ENCODE data around the gene CEMIP.

Gene CEMIP

GRCh38 chr15:80778964-80779657, at the start of gene CEMIP:
TSS of gene CEMIP (plus strand) at chr15:80779370. CDS start at chr15:80873880, 94,510 bp downstream.
- no peak for DNase-seq (ENCODE audit: extremely low read depth, low read depth)
- peak within 1 kb of the TSS; percentile 56 for H3K4me3 ChIP-seq (replicated peaks; ENCODE audit: low read depth, low read length)
- TF ChIP-seq CTCF (IDR thresholded peaks at IDR 0.05; ENCODE audit: low read depth, low read length, missing control alignments) = peak; percentile 74

- no peak for DNase-seq (ENCODE audit: extremely low read depth, low read depth)
- no peak for TF ChIP-seq CTCF (IDR thresholded peaks at IDR 0.05; ENCODE audit: low read depth, low read length, missing control alignments)
- no peak overlapping the region for H3K4me3 ChIP-seq (replicated peaks; ENCODE audit: low read depth, low read length)
Observed at GRCh38 chr15:80730387-80730786, 48.8 kb upstream of the CEMIP start.

- no peak for DNase-seq (ENCODE audit: extremely low read depth, low read depth)
- no peak overlapping the region for H3K4me3 ChIP-seq (replicated peaks; ENCODE audit: low read depth, low read length)
- TF ChIP-seq CTCF (IDR thresholded peaks at IDR 0.05; ENCODE audit: low read depth, low read length, missing control alignments) = no peak
Observed at GRCh38 chr15:80730926-80731325, 48.2 kb upstream of the CEMIP start.

GRCh38 chr15:80732167-80732566, 47.0 kb upstream of the CEMIP start:
- no peak for TF ChIP-seq CTCF (IDR thresholded peaks at IDR 0.05; ENCODE audit: low read depth, low read length, missing control alignments)
- no peak overlapping the region for H3K4me3 ChIP-seq (replicated peaks; ENCODE audit: low read depth, low read length)
- no peak for DNase-seq (ENCODE audit: extremely low read depth, low read depth)

GRCh38 chr15:80732818-80733217, 46.4 kb upstream of the CEMIP start:
- DNase-seq (ENCODE audit: extremely low read depth, low read depth) = no peak
- no peak for TF ChIP-seq CTCF (IDR thresholded peaks at IDR 0.05; ENCODE audit: low read depth, low read length, missing control alignments)
- H3K4me3 ChIP-seq (replicated peaks; ENCODE audit: low read depth, low read length) = no peak overlapping the region

- H3K4me3 ChIP-seq (replicated peaks; ENCODE audit: low read depth, low read length) = no peak overlapping the region
- no peak for DNase-seq (ENCODE audit: extremely low read depth, low read depth)
- no peak for TF ChIP-seq CTCF (IDR thresholded peaks at IDR 0.05; ENCODE audit: low read depth, low read length, missing control alignments)
Observed at GRCh38 chr15:80733460-80733859, 45.7 kb upstream of the CEMIP start.

- no peak overlapping the region for H3K4me3 ChIP-seq (replicated peaks; ENCODE audit: low read depth, low read length)
- no peak for DNase-seq (ENCODE audit: extremely low read depth, low read depth)
- no peak for TF ChIP-seq CTCF (IDR thresholded peaks at IDR 0.05; ENCODE audit: low read depth, low read length, missing control alignments)
Observed at GRCh38 chr15:80735344-80735743, 43.8 kb upstream of the CEMIP start.
